SK-N-SH treated with all-trans-retinoic acid at 6 μM for 48 hours (cell line): Measurements from ENCODE around the gene NKX2-2.

Experiments
- ATAC-seq: fragments of 200-7000 bp; cut with Tn5 transposase; 3 replicates; pipeline ENCODE4 v1.9.1; 2020; ENCODE audit warnings: mild to moderate bottlenecking, moderate library complexity
- ARNTL ChIP-seq: fragments of 450-650 bp; formaldehyde crosslinking; IDR thresholded peaks from 2 replicates; pipeline ENCODE4 v1.5.0; 2020; ENCODE audit warnings: low read depth, mild to moderate bottlenecking, moderate library complexity, borderline replicate concordance
- BACH2 ChIP-seq: fragments of 250-450 bp; sonication (Bioruptor Pico); IDR thresholded peaks from 2 replicates; pipeline ENCODE4 v1.9.0; 2021; ENCODE audit warnings: mild to moderate bottlenecking, borderline replicate concordance
- CREB5 ChIP-seq: fragments of 250-450 bp; sonication (Bioruptor Pico); IDR thresholded peaks from 2 replicates; pipeline ENCODE4 v1.5.1; 2020; ENCODE audit warnings: low read depth, mild to moderate bottlenecking, moderate library complexity
- CSDC2 ChIP-seq: fragments of 250-450 bp; sonication (Bioruptor Pico); IDR thresholded peaks from 2 replicates; pipeline ENCODE4 v1.5.0; 2020; ENCODE audit warnings: mild to moderate bottlenecking, moderate library complexity
- ESRRG ChIP-seq: fragments of 250-450 bp; sonication (Bioruptor Pico); IDR thresholded peaks from 2 replicates; pipeline ENCODE4 v1.6.1; 2021; ENCODE audit warnings: mild to moderate bottlenecking
- GLIS3 ChIP-seq: fragments of 250-450 bp; sonication (Bioruptor Pico); IDR thresholded peaks from 2 replicates; pipeline ENCODE4 v1.5.0; 2020; ENCODE audit warnings: mild to moderate bottlenecking, moderate library complexity
- ISL1 ChIP-seq: fragments of 250-450 bp; sonication (Bioruptor Pico); IDR thresholded peaks from 2 replicates; pipeline ENCODE4 v2.1.2; 2022; ENCODE audit warnings: mild to moderate bottlenecking, moderate library complexity
- OSR1 ChIP-seq: fragments of 250-450 bp; sonication (Bioruptor Pico); IDR thresholded peaks from 2 replicates; pipeline ENCODE4 v1.8.0; 2022; ENCODE audit warnings: moderate library complexity, mild to moderate bottlenecking, inconsistent platforms
- POU6F1 ChIP-seq: fragments of 250-450 bp; sonication (Bioruptor Pico); IDR thresholded peaks from 2 replicates; pipeline ENCODE4 v1.8.0; 2021; ENCODE audit warnings: low read depth, mild to moderate bottlenecking, moderate library complexity, borderline replicate concordance
- PPARA ChIP-seq: fragments of 250-450 bp; sonication (Bioruptor Pico); IDR thresholded peaks from 2 replicates; pipeline ENCODE4 v1.5.0; 2020; ENCODE audit warnings: mild to moderate bottlenecking, borderline replicate concordance
- RARB ChIP-seq: fragments of 250-450 bp; sonication (Bioruptor Pico); IDR thresholded peaks from 2 replicates; pipeline ENCODE4 v1.8.0; 2021; ENCODE audit warnings: mild to moderate bottlenecking, moderate library complexity
- SNAI2 ChIP-seq: fragments of 250-450 bp; sonication (Bioruptor Pico); IDR thresholded peaks from 2 replicates; pipeline ENCODE4 v1.5.0; 2020; ENCODE audit warnings: mild to moderate bottlenecking, moderate library complexity
- TCF4 ChIP-seq: fragments of 250-450 bp; sonication (Bioruptor Pico); IDR thresholded peaks from 2 replicates; pipeline ENCODE4 v1.8.0; 2021; ENCODE audit warnings: mild to moderate bottlenecking, moderate library complexity, borderline replicate concordance
- TOX ChIP-seq: fragments of 250-450 bp; sonication (Bioruptor Pico); IDR thresholded peaks from 2 replicates; pipeline ENCODE4 v1.8.0; 2021; ENCODE audit warnings: mild to moderate bottlenecking, moderate library complexity, borderline replicate concordance
- TSHZ2 ChIP-seq: fragments of 250-450 bp; sonication (Bioruptor Pico); IDR thresholded peaks from 2 replicates; pipeline ENCODE4 v1.5.0; 2020; ENCODE audit warnings: mild to moderate bottlenecking, moderate library complexity
- ZFP3 ChIP-seq: fragments of 250-450 bp; sonication (Bioruptor Pico); IDR thresholded peaks from 2 replicates; pipeline ENCODE4 v1.5.0; 2020; ENCODE audit warnings: mild to moderate bottlenecking, moderate library complexity
- ZFP30 ChIP-seq: fragments of 450-650 bp; formaldehyde crosslinking; IDR thresholded peaks from 2 replicates; pipeline ENCODE4 v1.5.0; 2022; ENCODE audit warnings: mild to moderate bottlenecking, moderate library complexity
- ZNF70 ChIP-seq: fragments of 450-650 bp; formaldehyde crosslinking; IDR thresholded peaks from 2 replicates; pipeline ENCODE4 v1.5.0; 2020; ENCODE audit warnings: mild to moderate bottlenecking, moderate library complexity
- ZNF8 ChIP-seq: fragments of 450-650 bp; formaldehyde crosslinking; IDR thresholded peaks from 2 replicates; pipeline ENCODE4 v1.5.0; 2020; ENCODE audit warnings: mild to moderate bottlenecking, moderate library complexity

Gene NKX2-2

GRCh38 chr20:21465799-21466198 lies 48.1 kb downstream of the NKX2-2 start:
- no peak for ATAC-seq
- no peak for TF ChIP-seq TOX (CRISPR knock-in tag)
- no peak for TF ChIP-seq ZNF70 (CRISPR knock-in tag)
- no peak for TF ChIP-seq ZFP3 (CRISPR knock-in tag)
- no peak for TF ChIP-seq PPARA (CRISPR knock-in tag)
- no peak for TF ChIP-seq TCF4
- no peak for TF ChIP-seq GLIS3 (CRISPR knock-in tag)
- no peak for TF ChIP-seq RARB (CRISPR knock-in tag)
- no peak for TF ChIP-seq SNAI2 (CRISPR knock-in tag)
- no peak for TF ChIP-seq TSHZ2 (CRISPR knock-in tag)
- no peak for TF ChIP-seq POU6F1
- TF ChIP-seq CREB5 (CRISPR knock-in tag): no peak
- no peak for TF ChIP-seq ZNF8 (CRISPR knock-in tag)
- no peak for TF ChIP-seq OSR1 (CRISPR knock-in tag)
- no peak for TF ChIP-seq ESRRG (CRISPR knock-in tag)
- TF ChIP-seq ISL1 (CRISPR knock-in tag): no peak
- TF ChIP-seq ARNTL: no peak
- no peak for TF ChIP-seq ZFP30 (CRISPR knock-in tag)

- ATAC-seq: no peak
- no peak for TF ChIP-seq BACH2
- TF ChIP-seq TOX (CRISPR knock-in tag): no peak
- no peak for TF ChIP-seq ZNF8 (CRISPR knock-in tag)
- no peak for TF ChIP-seq TCF4
- no peak for TF ChIP-seq GLIS3 (CRISPR knock-in tag)
- no peak for TF ChIP-seq CSDC2
- no peak for TF ChIP-seq CREB5 (CRISPR knock-in tag)
These were observed 48.9 kb downstream of the NKX2-2 start for GRCh38 chr20:21464916-21465315.
